ENCODE measurements around the gene PSMD6.

The PSMD6 gene

GRCh38 chr3:64053581-64053980 is 30.3 kb upstream of the PSMD6 start:
- Mint-ChIP-seq H3K4me3 (no peak overlapping the region), H3K4me1 (peaks cover 5% of the 10 kb centered on the region), H3K9me3 (no peaks in the 10 kb centered on the region), H3K36me3 (ENCODE audit: low read depth) (no peaks in the 10 kb centered on the region), H3K27ac (no peak overlapping the region), H3K27me3 (peaks cover 8% of the 10 kb centered on the region)
- no peak for ATAC-seq
- no peak for DNase-seq

- Mint-ChIP-seq H3K27ac (no peak overlapping the region), H3K27me3 (peaks cover 8% of the 10 kb centered on the region), H3K36me3 (ENCODE audit: low read depth) (no peaks in the 10 kb centered on the region), H3K9me3 (no peaks in the 10 kb centered on the region), H3K4me1 (peaks cover 7% of the 10 kb centered on the region), H3K4me3 (no peak overlapping the region)
- DNase-seq (no peak), ATAC-seq (no peak)
Observed at GRCh38 chr3:64053117-64053516, 29.8 kb upstream of the PSMD6 start.

- no peaks in the 10 kb centered on the region for H3K9me3 Mint-ChIP-seq
- no peak overlapping the region for H3K4me3 Mint-ChIP-seq
- no peak for ATAC-seq
- no peak overlapping the region for H3K27ac Mint-ChIP-seq
- DNase-seq, result no peak
- H3K27me3 Mint-ChIP-seq, result peaks cover 23% of the 10 kb centered on the region
- no peaks in the 10 kb centered on the region for H3K36me3 Mint-ChIP-seq (ENCODE audit: low read depth)
- H3K4me1 Mint-ChIP-seq, result peaks cover 7% of the 10 kb centered on the region
Observed at GRCh38 chr3:64049832-64050231, 26.5 kb upstream of the PSMD6 start.

DNA sequence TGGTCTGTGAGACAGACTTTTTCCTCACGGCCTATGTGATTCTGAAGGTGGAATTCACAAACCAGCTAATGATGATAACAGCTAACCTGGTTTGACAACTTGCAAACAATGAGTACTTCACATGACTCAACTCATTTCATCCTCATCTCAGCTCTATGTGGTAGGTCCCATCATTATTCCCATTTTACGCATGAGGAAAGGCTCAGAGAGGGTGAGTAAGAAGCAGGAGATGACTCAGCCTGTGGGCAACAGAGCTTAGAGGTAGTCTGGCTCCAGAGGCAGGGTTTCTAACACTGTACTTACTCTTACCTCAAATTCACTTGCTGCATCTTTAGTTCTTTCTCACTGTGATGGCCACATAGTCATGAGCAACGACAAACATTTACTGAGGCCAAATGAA is 25.8 kb upstream of the PSMD6 start:
- H3K4me1 Mint-ChIP-seq, result peaks cover 7% of the 10 kb centered on the region
- ATAC-seq, result peak; percentile 85

DNA sequence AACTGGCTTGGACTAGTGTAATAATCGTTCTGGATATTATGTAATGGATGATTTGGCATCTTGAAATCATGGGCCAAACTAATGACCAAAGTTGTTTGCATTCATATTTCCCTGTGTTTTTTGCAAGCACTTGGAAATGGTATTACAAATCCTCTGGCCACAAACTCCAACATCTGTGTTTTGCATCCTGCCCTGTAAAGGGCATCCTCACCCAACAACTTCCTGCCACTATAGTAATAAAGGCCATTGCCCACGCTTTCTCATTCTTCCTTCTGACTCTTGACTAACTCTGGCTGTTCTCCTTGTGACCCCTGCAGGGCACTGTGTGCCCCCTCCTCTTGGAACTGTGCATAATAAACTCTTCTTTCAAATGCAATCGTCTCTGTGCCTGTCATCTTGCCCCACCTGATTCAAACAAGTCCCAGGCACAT is 25.4 kb upstream of the PSMD6 start:
- no peaks in the 10 kb centered on the region for H3K9me3 Mint-ChIP-seq
- no peak for DNase-seq
- peaks cover 24% of the 10 kb centered on the region for H3K27me3 Mint-ChIP-seq
- H3K4me3 Mint-ChIP-seq, result no peak overlapping the region
- H3K4me1 Mint-ChIP-seq, result peaks cover 7% of the 10 kb centered on the region
- H3K36me3 Mint-ChIP-seq (ENCODE audit: low read depth), result no peaks in the 10 kb centered on the region
- ATAC-seq, result peak; percentile 84
- H3K27ac Mint-ChIP-seq, result no peak overlapping the region

More for the DNA sequence above, 25.8 kb upstream of the PSMD6 start:
- no peak overlapping the region for H3K27ac Mint-ChIP-seq
- no peak overlapping the region for H3K4me3 Mint-ChIP-seq
- DNase-seq, result no peak
- no peaks in the 10 kb centered on the region for H3K36me3 Mint-ChIP-seq (ENCODE audit: low read depth)
- H3K9me3 Mint-ChIP-seq, result no peaks in the 10 kb centered on the region
- H3K27me3 Mint-ChIP-seq, result peaks cover 24% of the 10 kb centered on the region

DNA sequence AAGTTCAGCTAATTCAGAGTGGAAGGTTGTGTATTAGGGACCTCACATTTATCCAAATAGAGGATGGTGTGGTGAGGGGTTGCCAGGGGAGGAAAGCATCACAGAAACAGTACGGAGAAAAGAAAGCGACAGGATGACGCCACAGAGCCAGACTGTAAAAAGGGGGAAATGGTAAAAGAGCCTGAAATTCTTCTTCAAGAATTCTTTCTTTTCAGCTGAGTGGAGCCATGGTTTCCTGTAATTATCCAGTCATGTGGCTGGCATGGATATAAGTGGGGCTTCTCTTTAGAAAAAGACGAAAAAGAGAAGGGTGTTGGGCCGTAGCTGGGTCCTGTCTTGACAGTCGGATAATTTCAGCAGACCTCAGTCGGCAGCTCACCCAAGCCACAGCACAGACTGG is 24.5 kb upstream of the PSMD6 start:
- ATAC-seq (no peak), DNase-seq (no peak)
- Mint-ChIP-seq H3K4me1 (peaks cover 7% of the 10 kb centered on the region), H3K9me3 (no peaks in the 10 kb centered on the region), H3K4me3 (no peak overlapping the region), H3K27ac (no peak overlapping the region), H3K36me3 (ENCODE audit: low read depth) (no peaks in the 10 kb centered on the region), H3K27me3 (peaks cover 24% of the 10 kb centered on the region)

- peaks cover 24% of the 10 kb centered on the region for H3K27me3 Mint-ChIP-seq
- no peak for ATAC-seq
- no peak overlapping the region for H3K4me3 Mint-ChIP-seq
- H3K36me3 Mint-ChIP-seq (ENCODE audit: low read depth), result no peaks in the 10 kb centered on the region
- H3K9me3 Mint-ChIP-seq, result no peaks in the 10 kb centered on the region
- H3K27ac Mint-ChIP-seq, result no peak overlapping the region
- DNase-seq, result no peak
- H3K4me1 Mint-ChIP-seq, result peaks cover 7% of the 10 kb centered on the region
Observed at GRCh38 chr3:64046996-64047594, 23.8 kb upstream of the PSMD6 start.

DNA sequence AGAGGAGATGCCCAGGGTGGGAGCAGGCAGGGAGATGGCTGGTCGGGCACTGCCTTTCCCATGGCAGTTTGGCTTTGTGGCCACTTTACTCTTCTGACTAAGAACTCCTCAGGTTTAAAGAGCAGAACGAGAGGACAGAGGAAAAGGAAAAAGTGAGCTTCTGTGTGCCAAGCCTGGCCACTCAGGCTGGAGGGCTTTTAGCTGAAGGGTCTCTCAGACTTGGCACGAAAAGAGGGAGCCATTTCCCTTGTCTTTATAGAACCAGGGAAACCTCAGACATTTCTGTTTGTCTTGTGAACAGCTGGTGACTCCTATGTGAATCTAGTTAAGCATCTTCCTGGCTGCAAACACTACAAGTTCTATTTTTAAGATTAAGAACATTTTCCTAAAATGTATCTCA is 23.3 kb upstream of the PSMD6 start:
- Mint-ChIP-seq H3K9me3 (no peaks in the 10 kb centered on the region), H3K36me3 (ENCODE audit: low read depth) (no peaks in the 10 kb centered on the region), H3K4me1 (peaks cover 7% of the 10 kb centered on the region), H3K27me3 (peaks cover 26% of the 10 kb centered on the region), H3K27ac (no peak overlapping the region), H3K4me3 (no peak overlapping the region)
- DNase-seq (no peak), ATAC-seq (no peak)

DNA sequence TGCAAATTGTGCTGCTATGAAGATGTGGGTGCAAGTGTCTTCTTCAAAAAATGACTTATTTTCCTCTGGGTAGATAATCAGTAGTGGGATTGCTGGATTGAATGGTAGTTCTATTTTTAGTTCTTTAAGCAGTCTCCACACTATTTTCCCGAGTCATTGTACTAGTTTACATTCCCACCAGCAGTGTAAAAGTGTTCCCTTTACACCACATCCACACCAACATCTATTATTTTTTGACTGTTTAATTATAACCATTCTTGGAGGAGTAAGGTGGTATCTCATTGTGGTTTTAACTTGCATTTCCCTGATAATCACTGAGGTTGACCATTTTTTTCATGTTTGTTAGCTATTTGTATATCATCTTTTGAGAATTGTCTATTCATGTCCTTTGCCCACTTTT is 19.7 kb upstream of the PSMD6 start:
- Mint-ChIP-seq H3K4me3 (no peak overlapping the region), H3K27me3 (peaks cover 27% of the 10 kb centered on the region), H3K36me3 (ENCODE audit: low read depth) (no peaks in the 10 kb centered on the region), H3K9me3 (no peaks in the 10 kb centered on the region), H3K27ac (no peak overlapping the region), H3K4me1 (no peaks in the 10 kb centered on the region)
- no peak for ATAC-seq
- DNase-seq, result no peak

GRCh38 chr3:64039981-64040733 is 16.9 kb upstream of the PSMD6 start:
- Mint-ChIP-seq H3K4me3 (no peak overlapping the region), H3K36me3 (ENCODE audit: low read depth) (no peaks in the 10 kb centered on the region), H3K27ac (peak overlapping the region; percentile 26), H3K4me1 (no peaks in the 10 kb centered on the region), H3K9me3 (no peaks in the 10 kb centered on the region), H3K27me3 (peaks cover 16% of the 10 kb centered on the region)
- no peak for DNase-seq
- no peak for ATAC-seq

GRCh38 chr3:64039332-64039731 is 16.0 kb upstream of the PSMD6 start:
- Mint-ChIP-seq H3K9me3 (no peaks in the 10 kb centered on the region), H3K4me3 (no peak overlapping the region), H3K27me3 (peaks cover 15% of the 10 kb centered on the region)

GRCh38 chr3:64038253-64038767 is 15.0 kb upstream of the PSMD6 start:
- peaks cover 16% of the 10 kb centered on the region for H3K27me3 Mint-ChIP-seq
- H3K27ac Mint-ChIP-seq, result no peak overlapping the region
- no peaks in the 10 kb centered on the region for H3K36me3 Mint-ChIP-seq (ENCODE audit: low read depth)
- DNase-seq, result no peak
- H3K9me3 Mint-ChIP-seq, result no peaks in the 10 kb centered on the region
- ATAC-seq, result no peak
- no peaks in the 10 kb centered on the region for H3K4me1 Mint-ChIP-seq
- no peak overlapping the region for H3K4me3 Mint-ChIP-seq

More at GRCh38 chr3:64039332-64039731, 16.0 kb upstream of the PSMD6 start:
- no peak for DNase-seq
- no peaks in the 10 kb centered on the region for H3K4me1 Mint-ChIP-seq
- no peaks in the 10 kb centered on the region for H3K36me3 Mint-ChIP-seq (ENCODE audit: low read depth)
- no peak for ATAC-seq
- H3K27ac Mint-ChIP-seq, result no peak overlapping the region

DNA sequence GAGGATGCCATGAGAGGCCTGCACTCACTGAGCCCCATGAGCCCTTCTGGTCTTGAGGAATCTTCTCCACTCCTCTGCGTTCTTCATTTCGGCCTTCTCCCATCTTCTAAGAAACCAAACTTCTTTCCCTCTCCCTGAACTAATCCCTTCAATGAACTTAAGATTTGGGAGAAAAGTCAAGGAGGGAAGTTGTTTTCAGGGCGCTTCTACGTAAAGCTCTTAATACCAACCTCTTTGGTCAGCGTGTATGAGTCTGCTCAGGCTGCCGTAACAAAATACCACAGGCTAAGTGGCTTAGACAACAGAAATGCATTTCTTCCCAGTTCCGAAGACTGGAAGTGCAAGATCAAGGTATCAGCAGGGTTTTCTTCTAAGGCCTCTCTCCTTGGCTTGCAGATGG is 13.8 kb upstream of the PSMD6 start:
- Mint-ChIP-seq H3K4me3 (no peak overlapping the region), H3K9me3 (no peaks in the 10 kb centered on the region), H3K4me1 (no peaks in the 10 kb centered on the region), H3K27ac (no peak overlapping the region), H3K36me3 (ENCODE audit: low read depth) (no peaks in the 10 kb centered on the region), H3K27me3 (peaks cover 16% of the 10 kb centered on the region)
- ATAC-seq, result no peak
- no peak for DNase-seq

DNA sequence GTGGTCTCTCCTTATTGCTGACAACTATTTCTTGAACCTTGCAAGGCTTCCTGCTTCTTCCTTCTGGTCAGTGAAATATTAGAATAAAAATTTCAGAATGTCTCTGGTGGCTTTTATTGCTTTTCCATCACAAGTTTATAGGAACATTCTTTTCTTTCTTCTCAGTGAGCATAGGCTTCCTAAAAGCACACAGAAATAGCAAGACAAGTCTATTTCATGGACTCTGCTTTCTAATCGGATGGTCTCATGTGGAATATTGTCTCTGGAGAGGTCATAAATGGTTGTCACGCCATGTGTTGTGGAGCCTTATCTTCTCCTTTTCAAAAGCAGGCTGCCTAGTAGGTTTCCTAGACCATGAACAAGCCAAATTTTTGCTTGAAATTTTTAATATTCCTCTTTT is 9.8 kb upstream of the PSMD6 start:
- H3K4me1 Mint-ChIP-seq, result peaks cover 6% of the 10 kb centered on the region
- ATAC-seq (no peak), DNase-seq (no peak)
- no peaks in the 10 kb centered on the region for H3K9me3 Mint-ChIP-seq
- H3K27me3 Mint-ChIP-seq, result peaks cover 24% of the 10 kb centered on the region
- H3K4me3 Mint-ChIP-seq, result no peak overlapping the region
- H3K27ac Mint-ChIP-seq, result no peak overlapping the region
- no peaks in the 10 kb centered on the region for H3K36me3 Mint-ChIP-seq (ENCODE audit: low read depth)

Measured in activated naive CD8-positive, alpha-beta T cell treated with anti-CD3 and anti-CD28 coated beads, Interleukin-2, amount 50 U/mL, for 24 hours (primary cell).